Measurements from ENCODE around the gene FGFR1OP2. TPM values are rescaled to one million over a fixed set of nuclear protein-coding genes. Genes with fewer than 3 reads are reported as not detected.

Gene FGFR1OP2
- total RNA-seq, 1 donor from 2014 or later: 65.8 TPM

GRCh38 chr12:26989873-26990272, 51.6 kb downstream of the FGFR1OP2 start:
- H3K27me3 Mint-ChIP-seq (ENCODE audit: unreplicated experiment): no peaks in the 10 kb centered on the region
- no peaks in the 10 kb centered on the region for H3K4me1 Mint-ChIP-seq (ENCODE audit: unreplicated experiment)
- no peaks in the 10 kb centered on the region for H3K9me3 Mint-ChIP-seq (ENCODE audit: unreplicated experiment)
- H3K4me3 Mint-ChIP-seq (ENCODE audit: unreplicated experiment): no peak overlapping the region
- peaks cover 31% of the 10 kb centered on the region for H3K36me3 Mint-ChIP-seq (ENCODE audit: low read depth, unreplicated experiment)
- TF ChIP-seq CTCF (IDR thresholded peaks at IDR 0.05; ENCODE audit: unreplicated experiment): no peak
- H3K27ac Mint-ChIP-seq (ENCODE audit: unreplicated experiment): no peak overlapping the region
- no peak for DNase-seq (ENCODE audit: low spot score)

GRCh38 chr12:26991826-26992225, 53.6 kb downstream of the FGFR1OP2 start:
- no peak overlapping the region for H3K27ac Mint-ChIP-seq (ENCODE audit: unreplicated experiment)
- H3K27me3 Mint-ChIP-seq (ENCODE audit: unreplicated experiment): no peaks in the 10 kb centered on the region
- H3K4me3 Mint-ChIP-seq (ENCODE audit: unreplicated experiment): no peak overlapping the region
- no peaks in the 10 kb centered on the region for H3K9me3 Mint-ChIP-seq (ENCODE audit: unreplicated experiment)
- no peak for DNase-seq (ENCODE audit: low spot score)
- peaks cover 30% of the 10 kb centered on the region for H3K36me3 Mint-ChIP-seq (ENCODE audit: low read depth, unreplicated experiment)
- no peaks in the 10 kb centered on the region for H3K4me1 Mint-ChIP-seq (ENCODE audit: unreplicated experiment)
- TF ChIP-seq CTCF (IDR thresholded peaks at IDR 0.05; ENCODE audit: unreplicated experiment): no peak

GRCh38 chr12:26994109-26994508, 55.8 kb downstream of the FGFR1OP2 start:
- Mint-ChIP-seq H3K27ac (ENCODE audit: unreplicated experiment) (no peak overlapping the region), H3K4me3 (ENCODE audit: unreplicated experiment) (no peak overlapping the region), H3K36me3 (ENCODE audit: low read depth, unreplicated experiment) (peaks cover 32% of the 10 kb centered on the region), H3K27me3 (ENCODE audit: unreplicated experiment) (no peaks in the 10 kb centered on the region), H3K9me3 (ENCODE audit: unreplicated experiment) (no peaks in the 10 kb centered on the region), H3K4me1 (ENCODE audit: unreplicated experiment) (peaks cover 3% of the 10 kb centered on the region)
- no peak for TF ChIP-seq CTCF (IDR thresholded peaks at IDR 0.05; ENCODE audit: unreplicated experiment)
- no peak for DNase-seq (ENCODE audit: low spot score)

DNA sequence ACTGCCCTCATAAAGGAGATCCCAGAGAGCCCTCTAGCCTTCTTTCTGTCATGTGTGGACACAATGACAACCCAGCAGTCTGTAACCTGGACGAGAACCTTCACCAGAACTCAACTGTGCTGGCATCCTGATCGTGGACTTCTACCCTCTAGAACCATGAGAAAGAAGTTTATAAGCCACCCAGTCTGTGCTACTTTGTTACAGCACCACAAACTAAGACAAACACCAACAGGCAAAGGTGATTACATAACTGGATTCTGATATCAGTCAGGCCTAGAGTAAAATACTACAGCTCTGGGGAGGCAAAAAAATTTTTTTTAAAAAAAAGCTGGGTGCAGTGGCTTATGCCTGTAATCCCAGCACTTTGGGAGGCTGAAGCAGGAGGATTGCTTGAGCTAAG, 57.4 kb downstream of the FGFR1OP2 start:
- Mint-ChIP-seq H3K4me3 (ENCODE audit: unreplicated experiment) (no peak overlapping the region), H3K27ac (ENCODE audit: unreplicated experiment) (no peak overlapping the region), H3K36me3 (ENCODE audit: low read depth, unreplicated experiment) (peaks cover 26% of the 10 kb centered on the region), H3K27me3 (ENCODE audit: unreplicated experiment) (no peaks in the 10 kb centered on the region), H3K4me1 (ENCODE audit: unreplicated experiment) (peaks cover 10% of the 10 kb centered on the region), H3K9me3 (ENCODE audit: unreplicated experiment) (no peaks in the 10 kb centered on the region)
- DNase-seq (ENCODE audit: low spot score): no peak
- TF ChIP-seq CTCF (IDR thresholded peaks at IDR 0.05; ENCODE audit: unreplicated experiment): no peak

DNA sequence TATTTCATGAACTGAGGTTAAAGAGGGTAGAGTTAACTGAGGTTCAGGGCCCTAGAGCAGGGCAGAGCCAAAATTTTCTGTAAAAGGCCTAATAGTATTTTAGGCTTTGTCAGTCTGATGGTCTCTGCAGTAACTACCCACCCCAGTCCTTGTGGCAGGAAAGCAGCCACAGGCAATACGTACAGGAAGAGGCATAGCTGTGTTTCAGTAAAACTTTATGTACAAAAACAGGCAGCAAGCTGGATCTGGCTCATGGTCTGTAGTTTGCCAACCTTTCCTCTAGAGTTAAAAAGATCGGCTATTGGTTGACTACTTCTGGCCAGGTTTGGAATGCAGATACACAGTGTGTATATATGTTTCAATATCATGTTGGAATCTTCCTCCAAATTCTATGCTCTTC, 58.7 kb downstream of the FGFR1OP2 start:
- no peak overlapping the region for H3K4me3 Mint-ChIP-seq (ENCODE audit: unreplicated experiment)
- H3K4me1 Mint-ChIP-seq (ENCODE audit: unreplicated experiment): peaks cover 23% of the 10 kb centered on the region
- no peak overlapping the region for H3K27ac Mint-ChIP-seq (ENCODE audit: unreplicated experiment)
- H3K36me3 Mint-ChIP-seq (ENCODE audit: low read depth, unreplicated experiment): peaks cover 26% of the 10 kb centered on the region
- DNase-seq (ENCODE audit: low spot score): no peak
- no peaks in the 10 kb centered on the region for H3K27me3 Mint-ChIP-seq (ENCODE audit: unreplicated experiment)
- no peaks in the 10 kb centered on the region for H3K9me3 Mint-ChIP-seq (ENCODE audit: unreplicated experiment)
- no peak for TF ChIP-seq CTCF (IDR thresholded peaks at IDR 0.05; ENCODE audit: unreplicated experiment)
